Liver (tissue), 3 donors: ENCODE data around the gene TST.
"Not testable (repeated sequence)": the region's sequence is repeated elsewhere in the genome, so short reads cannot be mapped to it uniquely, and the experiment has no call there.

Experiments used
- CTCF ChIP-seq: fragments of 150-350 bp; IDR thresholded peaks from 2 replicates; pipeline ENCODE4 v1.5.1; 2017; ENCODE audit warnings: improper control_type of control experiment, low read depth, low read length; ENCODE audit not compliant: missing input control
- FOXA1 ChIP-seq: IDR thresholded peaks from 2 replicates; pipeline ENCODE4 v1.6.1; 2016; ENCODE audit warnings: antibody characterized with exemption
- FOXA2 ChIP-seq: IDR thresholded peaks from 2 replicates; pipeline ENCODE4 v1.6.1; 2016; ENCODE audit warnings: antibody characterized with exemption
- JUND ChIP-seq, 2 donors: IDR thresholded peaks; 2 replicates each; pipeline ENCODE4 v1.6.1; 2016; ENCODE audit warnings: antibody characterized with exemption in 2 of 2
- RAD21 ChIP-seq, 2 donors: IDR thresholded peaks; 2 replicates each; pipeline ENCODE4 v1.6.1; 2016; ENCODE audit warnings: antibody characterized with exemption in 2 of 2, mild to moderate bottlenecking in 2 of 2
- REST ChIP-seq: IDR thresholded peaks from 2 replicates; pipeline ENCODE4 v1.6.1; 2016; ENCODE audit warnings: antibody characterized with exemption, mild to moderate bottlenecking
- RXRA ChIP-seq, 2 donors: IDR thresholded peaks; 2 replicates each; pipeline ENCODE4 v1.6.1; 2017 to 2018; ENCODE audit warnings: antibody characterized with exemption in 2 of 2, mild to moderate bottlenecking in 1 of 2
- SP1 ChIP-seq: IDR thresholded peaks from 2 replicates; pipeline ENCODE4 v1.6.1; 2018; ENCODE audit warnings: antibody characterized with exemption, mild to moderate bottlenecking
- TAF1 ChIP-seq: conservative IDR thresholded peaks from 2 replicates; pipeline ENCODE4 v1.6.1; 2016; ENCODE audit warnings: antibody characterized with exemption, mild to moderate bottlenecking
- YY1 ChIP-seq: IDR thresholded peaks from 2 replicates; pipeline ENCODE4 v1.6.1; 2016; ENCODE audit warnings: antibody characterized with exemption, mild to moderate bottlenecking
- TF ChIP-seq, protein P1 (sequence below): IDR thresholded peaks from 2 replicates; pipeline ENCODE4 v1.6.1; 2016; ENCODE audit warnings: antibody characterized with exemption
- TF ChIP-seq, protein P2 (sequence below): IDR thresholded peaks from 2 replicates; pipeline ENCODE4 v1.6.1; 2016; ENCODE audit warnings: antibody characterized with exemption
- donor health status: healthy.
- donor health status: healthy.

GRCh38 chr22:36989012-36989411 is 30.2 kb downstream of the TST start:
- not testable (repeated sequence) for TF ChIP-seq CTCF; RXRA (IDR thresholded peaks at IDR 0.05); TAF1; JUND (IDR thresholded peaks at IDR 0.05); RAD21 (IDR thresholded peaks at IDR 0.05); YY1; REST; FOXA2; SP1; FOXA1
- TF ChIP-seq, protein P1, sequence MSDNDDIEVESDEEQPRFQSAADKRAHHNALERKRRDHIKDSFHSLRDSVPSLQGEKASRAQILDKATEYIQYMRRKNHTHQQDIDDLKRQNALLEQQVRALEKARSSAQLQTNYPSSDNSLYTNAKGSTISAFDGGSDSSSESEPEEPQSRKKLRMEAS, result not testable (repeated sequence)
- TF ChIP-seq, protein P2, sequence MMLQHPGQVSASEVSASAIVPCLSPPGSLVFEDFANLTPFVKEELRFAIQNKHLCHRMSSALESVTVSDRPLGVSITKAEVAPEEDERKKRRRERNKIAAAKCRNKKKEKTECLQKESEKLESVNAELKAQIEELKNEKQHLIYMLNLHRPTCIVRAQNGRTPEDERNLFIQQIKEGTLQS, result not testable (repeated sequence)
